ENCODE results near the gene TMEM218. TPM values are rescaled to one million over a fixed set of nuclear protein-coding genes. Genes with fewer than 3 reads are reported as not detected.

TMEM218 gene
- total and polyA plus RNA-seq, 2 of the 8 experiments (the other 6 are each of a cell fraction or from before 2014, with no cell fraction given), result 17.0 to 33.5 TPM

- TF ChIP-seq, protein P1, sequence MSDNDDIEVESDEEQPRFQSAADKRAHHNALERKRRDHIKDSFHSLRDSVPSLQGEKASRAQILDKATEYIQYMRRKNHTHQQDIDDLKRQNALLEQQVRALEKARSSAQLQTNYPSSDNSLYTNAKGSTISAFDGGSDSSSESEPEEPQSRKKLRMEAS (IDR thresholded peaks at IDR 0.05), result no peak
- no peak for TF ChIP-seq SIN3A (conservative IDR thresholded peaks at IDR 0.05 in 1 of 2, IDR thresholded peaks at IDR 0.05 in 1 of 2; ENCODE audit: low read depth in 1 of 2, low read length in 2 of 2)
- TF ChIP-seq CBX8 (IDR thresholded peaks at IDR 0.05; ENCODE audit: borderline replicate concordance, low read depth, low read length), result no peak
- TF ChIP-seq NANOG (IDR thresholded peaks at IDR 0.05; ENCODE audit: insufficient read depth, low read depth, low read length, poor library complexity, severe bottlenecking), result no peak
These were observed 36.2 kb downstream of the TMEM218 start (continued) for GRCh38 chr11:125075242-125075625.
